HG03520 (cell line): ENCODE data around the gene NCF4.

ENCODE experiments used
- ATAC-seq: cut with Tn5 transposase; IDR thresholded peaks from one replicate; pipeline ENCODE4 v1.9.1; 2021; ENCODE audit warnings: mild to moderate bottlenecking, moderate library complexity; ENCODE audit not compliant: unreplicated experiment

Gene NCF4

DNA sequence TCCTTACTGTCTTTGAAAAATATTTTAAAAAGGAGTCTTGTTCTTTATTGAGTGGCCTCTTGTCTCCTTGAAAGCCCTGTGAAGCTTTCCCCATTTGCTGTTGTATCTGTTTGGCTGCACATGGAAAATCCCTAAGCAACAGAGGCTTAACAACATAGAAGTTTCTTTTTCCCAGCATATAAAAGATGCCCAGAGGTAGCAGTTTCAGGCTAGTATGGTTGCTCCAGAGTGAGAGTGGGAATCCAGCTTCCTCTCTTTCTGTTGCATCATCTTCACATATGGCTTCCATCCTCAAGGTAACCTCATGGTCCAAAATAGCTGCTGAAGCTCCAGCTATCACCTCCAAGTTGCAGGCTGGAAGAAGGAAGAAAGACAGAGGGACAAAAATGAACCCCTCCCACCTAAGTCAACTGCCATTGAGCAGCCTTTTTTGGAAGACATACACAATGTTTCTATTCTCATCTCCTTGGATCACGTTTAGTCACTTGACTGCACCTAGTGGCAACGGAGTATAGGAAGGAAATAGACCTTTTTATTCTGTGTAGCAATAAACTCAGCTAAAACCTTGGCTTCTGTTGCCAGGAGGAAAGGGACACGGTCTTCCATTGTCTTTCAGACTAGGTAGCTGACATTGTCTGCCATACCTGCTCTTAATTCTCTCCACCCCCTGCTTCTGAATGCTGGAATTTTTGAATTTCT lies 57.9 kb downstream of the NCF4 start:
- no peak for ATAC-seq

GRCh38 chr22:36921309-36922104 lies 60.7 kb downstream of the NCF4 start:
- no peak for ATAC-seq

DNA sequence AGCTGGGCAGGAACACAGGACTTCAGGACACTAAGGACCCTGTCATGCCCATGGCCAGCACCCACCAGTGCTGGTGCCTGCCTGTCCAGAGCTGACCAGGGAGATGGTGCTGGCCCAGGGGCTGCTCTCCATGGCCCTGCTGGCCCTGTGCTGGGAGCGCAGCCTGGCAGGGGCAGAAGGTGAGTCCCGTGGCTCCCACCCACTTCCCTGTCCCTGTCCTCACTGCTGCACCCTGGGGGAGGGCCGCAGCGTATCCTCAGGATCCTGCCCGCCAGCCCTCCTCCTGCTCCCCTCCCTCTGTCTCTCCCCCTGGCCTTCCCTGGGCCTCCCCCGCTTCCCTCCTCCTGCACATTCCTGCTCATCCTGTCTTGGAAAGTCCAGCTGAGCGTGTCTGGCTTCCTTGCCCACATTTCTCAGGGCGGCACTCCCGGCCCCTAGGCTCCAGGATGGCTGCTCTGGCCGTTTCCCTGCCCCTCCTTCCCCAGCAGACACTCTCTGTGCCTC lies 61.4 kb downstream of the NCF4 start:
- no peak for ATAC-seq

GRCh38 chr22:36922711-36923110 lies 61.9 kb downstream of the NCF4 start:
- ATAC-seq, result no peak

DNA sequence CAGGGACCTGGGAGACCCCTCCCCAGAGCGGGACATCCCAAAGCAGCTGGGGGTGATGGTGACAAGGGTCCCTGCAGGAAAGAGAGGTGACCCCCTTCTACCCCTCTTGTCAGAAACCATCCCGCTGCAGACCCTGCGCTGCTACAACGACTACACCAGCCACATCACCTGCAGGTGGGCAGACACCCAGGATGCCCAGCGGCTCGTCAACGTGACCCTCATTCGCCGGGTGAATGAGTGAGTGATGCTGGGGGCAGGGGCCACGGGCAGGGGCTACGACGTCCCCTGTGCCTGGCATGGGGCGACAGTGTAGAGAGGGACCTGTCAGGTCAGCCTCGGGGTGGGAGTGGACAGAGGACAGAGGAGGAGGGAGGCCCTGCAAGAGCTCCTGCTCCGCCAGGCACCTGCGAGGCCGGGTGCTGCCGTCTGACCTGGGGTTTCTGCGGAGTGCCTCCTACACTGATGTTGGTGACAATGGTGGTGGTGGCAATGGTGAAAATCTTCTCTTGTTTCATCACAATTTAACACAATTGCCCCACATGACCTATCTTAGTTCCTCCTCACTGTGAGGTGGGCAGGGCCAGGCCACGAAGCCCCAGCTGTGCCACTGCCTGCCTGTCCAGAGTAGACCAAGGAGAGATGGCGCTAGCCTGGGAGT lies 62.5 kb downstream of the NCF4 start:
- ATAC-seq, result no peak

GRCh38 chr22:36924151-36924698 lies 63.4 kb downstream of the NCF4 start:
- no peak for ATAC-seq

DNA sequence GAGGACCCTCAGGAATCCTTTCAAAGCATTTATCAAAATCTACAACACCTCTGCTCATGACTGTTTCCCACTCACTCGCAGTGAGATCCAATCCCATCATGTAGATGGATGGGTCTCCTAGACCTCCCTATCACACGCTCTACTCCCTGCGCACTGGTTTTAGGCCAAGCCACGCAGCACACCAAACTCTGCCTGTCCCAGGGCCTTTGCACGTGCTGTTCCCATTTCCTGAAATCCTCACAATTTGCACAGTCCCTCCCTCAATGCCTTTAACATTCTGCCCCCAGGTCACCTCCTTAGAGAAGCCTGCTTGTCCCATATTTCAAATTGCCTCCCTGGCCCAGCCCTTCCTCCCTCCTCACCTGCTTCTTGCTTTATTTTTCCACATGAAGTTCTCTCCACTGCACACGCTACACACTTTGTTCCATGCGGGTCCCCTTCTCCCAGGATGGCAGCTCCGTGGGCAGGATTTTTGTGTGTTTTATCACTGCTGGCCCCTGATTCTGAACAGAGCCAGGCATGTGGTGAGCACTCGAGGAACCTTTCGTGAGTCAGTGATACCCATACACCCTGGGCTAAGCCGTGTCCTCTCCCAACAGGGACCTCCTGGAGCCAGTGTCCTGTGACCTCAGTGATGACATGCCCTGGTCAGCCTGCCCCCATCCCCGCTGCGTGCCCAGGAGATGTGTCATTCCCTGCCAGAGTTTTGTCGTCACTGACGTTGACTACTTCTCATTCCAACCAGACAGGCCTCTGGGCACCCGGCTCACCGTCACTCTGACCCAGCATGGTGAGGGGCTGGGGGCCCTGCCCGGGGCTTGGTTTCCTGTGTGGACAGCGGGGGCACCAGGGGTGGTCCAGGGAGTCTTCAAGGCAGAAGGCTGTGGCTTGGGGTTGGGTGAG lies 64.8 kb downstream of the NCF4 start:
- ATAC-seq, result no peak

- ATAC-seq, result no peak
These were observed 65.5 kb downstream of the NCF4 start for GRCh38 chr22:36926309-36926708.

DNA sequence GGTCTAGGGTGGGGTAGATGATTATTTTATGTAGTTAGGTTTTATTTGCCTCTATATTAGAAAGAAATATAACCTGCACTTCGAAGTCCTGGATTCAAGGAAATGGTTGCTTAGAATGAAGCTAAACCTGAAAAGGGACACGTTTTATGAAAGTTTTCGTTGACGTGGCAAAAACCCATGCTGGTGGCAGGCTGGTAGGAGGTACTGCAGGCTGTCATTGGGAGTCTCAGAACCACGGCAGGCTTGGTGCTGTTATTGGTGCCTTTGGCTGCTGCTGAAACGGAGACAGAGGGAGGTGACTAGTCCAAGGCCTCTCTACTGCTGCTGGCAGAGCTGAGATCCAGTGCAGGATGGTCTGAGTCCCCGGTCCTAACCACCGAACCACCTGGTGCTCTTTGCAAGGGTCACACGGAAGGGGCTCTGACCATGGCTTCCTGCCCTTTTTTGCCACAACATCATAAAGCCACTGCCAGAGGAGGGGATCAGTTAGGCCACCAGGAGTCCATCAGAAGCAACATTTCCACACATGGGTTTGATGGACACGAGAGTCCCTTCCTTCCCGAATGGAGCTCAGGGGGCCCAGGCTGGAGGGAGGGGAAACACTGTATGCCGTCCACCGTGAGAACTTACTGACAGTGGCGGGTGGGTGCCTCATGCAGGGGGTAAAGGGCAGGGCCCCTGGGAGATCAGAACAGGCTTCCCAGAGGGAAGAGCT lies 66.1 kb downstream of the NCF4 start:
- no peak for ATAC-seq
